Hepatocyte (in vitro differentiated cells): Measurements from ENCODE around the gene CHN1. TPM values are rescaled to one million over a fixed set of nuclear protein-coding genes. Genes with fewer than 3 reads are reported as not detected.
A peak's percentile ranks its signal among the peaks of the same experiment; 100 is the strongest.

Experiments
- DNase-seq: peaks from one replicate; pipeline ENCODE4 v3.0.0-alpha.2; 2016; ENCODE audit warnings: low spot score
- H2AFZ ChIP-seq: fragments of 200-600 bp; sonication (generic); 2 replicates; pipeline ENCODE4 v1.6.0; 2016; ENCODE audit warnings: antibody characterized with exemption, mild to moderate bottlenecking
- H3K27ac ChIP-seq: fragments of 200-600 bp; sonication (generic); 2 replicates; pipeline ENCODE4 v1.5.1; 2016; ENCODE audit warnings: mild to moderate bottlenecking
- H3K27me3 ChIP-seq: fragments of 200-600 bp; sonication (generic); 2 replicates; pipeline ENCODE4 v1.6.1; 2016
- H3K36me3 ChIP-seq: fragments of 200-600 bp; sonication (generic); replicated peaks from 2 replicates; pipeline ENCODE4 v1.5.1; 2016; ENCODE audit warnings: low read depth; ENCODE audit not compliant: insufficient read depth
- H3K4me1 ChIP-seq: fragments of 200-600 bp; sonication (generic); 2 replicates; pipeline ENCODE4 v1.5.1; 2016; ENCODE audit warnings: mild to moderate bottlenecking, moderate library complexity; ENCODE audit not compliant: insufficient read depth
- H3K4me2 ChIP-seq: fragments of 200-600 bp; sonication (generic); 2 replicates; pipeline ENCODE4 v1.6.0; 2016
- H3K4me3 ChIP-seq: fragments of 200-600 bp; sonication (generic); 2 replicates; pipeline ENCODE4 v1.5.1; 2016; ENCODE audit warnings: mild to moderate bottlenecking
- H3K79me2 ChIP-seq: fragments of 200-600 bp; sonication (generic); 2 replicates; pipeline ENCODE4 v1.6.0; 2017; ENCODE audit warnings: mild to moderate bottlenecking
- H3K9me2 ChIP-seq: fragments of 200-600 bp; sonication (generic); replicated peaks from 2 replicates; pipeline ENCODE4 v1.6.0; 2017; ENCODE audit warnings: mild to moderate bottlenecking; ENCODE audit not compliant: insufficient read depth
- H3K9me3 ChIP-seq: fragments of 200-600 bp; sonication (generic); 2 replicates; pipeline ENCODE4 v1.5.1; 2016; ENCODE audit warnings: low read depth, mild to moderate bottlenecking
- H4K20me1 ChIP-seq: fragments of 200-600 bp; sonication (generic); 2 replicates; pipeline ENCODE4 v1.6.0; 2016; ENCODE audit warnings: mild to moderate bottlenecking; ENCODE audit not compliant: insufficient read depth, poor library complexity, severe bottlenecking
- EZH2 ChIP-seq: fragments of 200-600 bp; sonication (generic); IDR thresholded peaks from 2 replicates; pipeline ENCODE4 v1.6.1; 2016; ENCODE audit warnings: antibody characterized with exemption, mild to moderate bottlenecking, borderline replicate concordance
- EZH2phosphoT487 ChIP-seq: fragments of 200-600 bp; sonication (generic); IDR thresholded peaks from one replicate; pipeline ENCODE4 v1.6.1; 2018; ENCODE audit warnings: antibody characterized with exemption, mild to moderate bottlenecking, low read depth, moderate library complexity; ENCODE audit not compliant: unreplicated experiment, severe bottlenecking
- WGBS: methylation state at CpG from one replicate; pipeline ENCODE4 v1.1.6; 2016; ENCODE audit warnings: low lambda C conversion rate; ENCODE audit errors: missing lambda C conversion rate; 5-methylcytosine and 5-hydroxymethylcytosine counted together
- polyA plus RNA-seq: library from polyadenylated mRNA; unstranded; fragments of >200 nt; fragmentation: Nextera tagmentation; extraction: Ambion mirVana; gene quantifications from 2 replicates; pipeline ENCODE4 v1.2.1, GENCODE V29; 2016
- total RNA-seq: library from RNA; depleted of rRNA; stranded (reverse); fragments of >200 nt; gene quantifications from 2 replicates; pipeline ENCODE4 v1.2.3, GENCODE V29; 2014
- TF ChIP-seq, protein P1 (sequence below): fragments of 200-600 bp; sonication (generic); IDR thresholded peaks from 2 replicates; pipeline ENCODE4 v1.5.1; 2016; ENCODE audit warnings: antibody characterized with exemption, mild to moderate bottlenecking; ENCODE audit not compliant: poor library complexity

The CHN1 gene
- total and polyA plus RNA-seq, 2 experiments from 2014 or later = 19.2 to 23.0 TPM

DNA sequence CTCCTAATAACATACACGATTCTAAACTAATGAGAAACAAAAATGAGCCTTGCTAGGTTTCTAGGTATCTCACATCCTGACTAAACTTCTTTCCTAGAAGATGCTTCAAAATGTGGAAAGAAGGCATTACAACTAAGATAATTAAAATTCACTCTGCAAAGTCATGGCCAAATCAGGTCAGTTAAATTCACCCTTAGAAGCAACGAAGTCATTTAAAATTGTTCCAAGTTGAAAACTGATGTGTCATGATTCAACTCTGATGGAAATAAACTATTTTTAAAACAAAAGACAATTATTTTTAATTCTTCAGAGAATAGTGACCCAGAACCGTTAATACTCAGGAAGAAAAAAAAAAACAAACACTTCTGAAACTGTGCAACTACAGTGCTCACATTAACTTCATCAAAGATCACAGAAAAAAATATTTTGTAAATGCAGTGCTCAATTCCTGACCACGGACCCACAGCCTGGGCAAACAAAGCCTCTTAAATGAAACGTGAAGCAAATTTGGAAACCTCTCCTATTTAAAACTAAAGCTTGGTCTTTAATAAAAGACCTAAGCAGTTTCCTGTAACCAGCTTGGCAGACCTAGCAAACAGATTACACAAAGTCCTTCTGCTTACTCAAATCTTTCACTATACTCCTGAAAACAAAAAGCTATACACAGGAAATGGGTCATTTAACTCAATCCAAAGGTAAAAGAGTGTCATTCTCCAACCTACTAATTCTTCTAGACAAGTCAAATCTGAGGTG is 39.0 kb downstream of the CHN1 start:
- TF ChIP-seq EZH2 = no peak
- TF ChIP-seq, protein P1, sequence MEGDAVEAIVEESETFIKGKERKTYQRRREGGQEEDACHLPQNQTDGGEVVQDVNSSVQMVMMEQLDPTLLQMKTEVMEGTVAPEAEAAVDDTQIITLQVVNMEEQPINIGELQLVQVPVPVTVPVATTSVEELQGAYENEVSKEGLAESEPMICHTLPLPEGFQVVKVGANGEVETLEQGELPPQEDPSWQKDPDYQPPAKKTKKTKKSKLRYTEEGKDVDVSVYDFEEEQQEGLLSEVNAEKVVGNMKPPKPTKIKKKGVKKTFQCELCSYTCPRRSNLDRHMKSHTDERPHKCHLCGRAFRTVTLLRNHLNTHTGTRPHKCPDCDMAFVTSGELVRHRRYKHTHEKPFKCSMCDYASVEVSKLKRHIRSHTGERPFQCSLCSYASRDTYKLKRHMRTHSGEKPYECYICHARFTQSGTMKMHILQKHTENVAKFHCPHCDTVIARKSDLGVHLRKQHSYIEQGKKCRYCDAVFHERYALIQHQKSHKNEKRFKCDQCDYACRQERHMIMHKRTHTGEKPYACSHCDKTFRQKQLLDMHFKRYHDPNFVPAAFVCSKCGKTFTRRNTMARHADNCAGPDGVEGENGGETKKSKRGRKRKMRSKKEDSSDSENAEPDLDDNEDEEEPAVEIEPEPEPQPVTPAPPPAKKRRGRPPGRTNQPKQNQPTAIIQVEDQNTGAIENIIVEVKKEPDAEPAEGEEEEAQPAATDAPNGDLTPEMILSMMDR = no peak
- no peak for TF ChIP-seq EZH2phosphoT487
- H3K27me3 ChIP-seq = no peaks in the 10 kb centered on the region
- H3K27ac ChIP-seq = peak overlapping the region; percentile 58
- peaks cover 24% of the 10 kb centered on the region for H3K4me1 ChIP-seq
- no peaks in the 10 kb centered on the region for H3K9me3 ChIP-seq
- H3K36me3 ChIP-seq = no peaks in the 10 kb centered on the region
- DNase-seq = no peak
- no peak overlapping the region for H3K4me3 ChIP-seq
- H4K20me1 ChIP-seq = no peaks in the 10 kb centered on the region
- peak overlapping the region; percentile 31 for H2AFZ ChIP-seq
- no peaks in the 10 kb centered on the region for H3K9me2 ChIP-seq
- peak overlapping the region; percentile 56 for H3K4me2 ChIP-seq
- H3K79me2 ChIP-seq = no peaks in the 10 kb centered on the region
- WGBS = 36% methylated on average over 5 of the region's 5 CpGs

DNA sequence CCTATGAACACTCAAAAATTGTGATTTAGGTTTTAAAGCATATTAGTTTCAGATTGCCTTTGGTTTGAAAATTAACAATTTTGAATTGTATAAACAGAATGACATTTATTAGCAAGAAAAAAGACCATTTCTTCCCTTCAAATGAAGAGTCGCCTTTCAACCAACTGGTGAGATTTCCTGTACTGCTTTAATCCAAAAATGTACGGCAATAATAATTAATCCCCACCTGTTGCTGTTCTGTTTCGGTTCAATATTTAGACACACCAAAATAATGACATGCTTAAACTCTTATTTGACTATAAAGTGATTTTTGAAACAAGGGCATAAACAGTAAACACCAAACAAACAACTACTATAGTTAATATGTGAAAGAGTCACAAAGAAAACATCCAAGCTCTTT is 39.6 kb downstream of the CHN1 start:
- WGBS = 72% methylated on average over 3 of the region's 3 CpGs
- Histone ChIP-seq H2AFZ (no peak overlapping the region), H4K20me1 (no peaks in the 10 kb centered on the region), H3K9me2 (no peaks in the 10 kb centered on the region), H3K9me3 (no peaks in the 10 kb centered on the region), H3K79me2 (no peaks in the 10 kb centered on the region), H3K27ac (peak overlapping the region; percentile 58), H3K36me3 (no peaks in the 10 kb centered on the region), H3K4me3 (no peak overlapping the region), H3K27me3 (no peaks in the 10 kb centered on the region), H3K4me1 (peaks cover 24% of the 10 kb centered on the region), H3K4me2 (peak overlapping the region; percentile 56)
- no peak for DNase-seq
- TF ChIP-seq EZH2 = no peak
- TF ChIP-seq, protein P1 = no peak
- no peak for TF ChIP-seq EZH2phosphoT487

- WGBS = 64% methylated on average over 2 of the region's 2 CpGs
- Histone ChIP-seq H2AFZ (no peak overlapping the region), H3K9me3 (no peaks in the 10 kb centered on the region), H4K20me1 (no peaks in the 10 kb centered on the region), H3K36me3 (no peaks in the 10 kb centered on the region), H3K4me1 (peaks cover 24% of the 10 kb centered on the region), H3K27ac (no peak overlapping the region), H3K4me3 (no peak overlapping the region), H3K27me3 (no peaks in the 10 kb centered on the region), H3K4me2 (no peak overlapping the region), H3K9me2 (no peaks in the 10 kb centered on the region), H3K79me2 (no peaks in the 10 kb centered on the region)
- TF ChIP-seq EZH2phosphoT487 = no peak
- TF ChIP-seq EZH2 = no peak
- TF ChIP-seq, protein P1 = no peak
- no peak for DNase-seq
Observed at GRCh38 chr2:174964404-174964803, 40.8 kb downstream of the CHN1 start.
